CD4-positive, alpha-beta T cell (primary cell): ENCODE data around the gene LPCAT1. TPM values are rescaled to one million over a fixed set of nuclear protein-coding genes. Genes with fewer than 3 reads are reported as not detected.

Experiments used
- ATAC-seq: fragments of 200-7000 bp; cut with Tn5 transposase; one replicate; pipeline ENCODE4 v1.10.0; 2022; ENCODE audit warnings: mild to moderate bottlenecking; ENCODE audit not compliant: poor library complexity
- CTCF ChIA-PET: fragments of 350-600 bp; sonication (Branson Sonifier 250); formaldehyde crosslinking; loops from one replicate; lab custom pipeline; 2021; ENCODE audit warnings: antibody characterized with exemption, inconsistent platforms; lab: Charles Lee
- POLR2A ChIA-PET: fragments of 350-600 bp; sonication (Branson Sonifier 250); formaldehyde crosslinking; loops from one replicate; lab custom pipeline; 2021; ENCODE audit warnings: antibody characterized with exemption, inconsistent platforms; lab: Charles Lee
- DNase-seq, 14 experiments: peaks; one replicate each; pipeline ENCODE4 v3.0.0-alpha.2; 2013 to 2020; ENCODE audit warnings: mixed read lengths in 2 of 14
- H3K27ac ChIP-seq, 2 donors: one replicate each; pipeline versions ENCODE4 v1.5.1 to v1.7.0; 2013; ENCODE audit warnings: low read length in 2 of 2, low read depth in 1 of 2, mild to moderate bottlenecking in 1 of 2
- H3K27me3 ChIP-seq, 2 experiments: 1 replicate in 1 of 2; 2 replicates in 1 of 2; pipeline versions ENCODE4 v1.6.1 to v1.7.0; 2013; ENCODE audit warnings: low read length in 2 of 2, control low read depth in 1 of 2, mild to moderate bottlenecking in 1 of 2, moderate library complexity in 1 of 2; ENCODE audit not compliant: insufficient read depth in 2 of 2, control insufficient read depth in 1 of 2
- H3K36me3 ChIP-seq: one replicate; pipeline ENCODE4 v1.6.1; 2013; ENCODE audit warnings: low read length, control low read depth; ENCODE audit not compliant: insufficient read depth
- H3K4me1 ChIP-seq: one replicate; pipeline ENCODE4 v1.6.1; 2013; ENCODE audit warnings: low read length, control low read depth; ENCODE audit not compliant: insufficient read depth
- H3K4me3 ChIP-seq: one replicate; pipeline ENCODE4 v1.5.1; 2013; ENCODE audit warnings: mild to moderate bottlenecking, low read length, moderate library complexity
- H3K9me3 ChIP-seq, 2 experiments: 1 replicate in 1 of 2; 2 replicates in 1 of 2; pipeline versions ENCODE4 v1.6.1 to v1.7.0; 2013; ENCODE audit warnings: low read length in 2 of 2, mild to moderate bottlenecking in 2 of 2, control low read depth in 1 of 2, moderate library complexity in 1 of 2; ENCODE audit not compliant: control insufficient read depth in 1 of 2, insufficient read depth in 1 of 2
- H3K27ac Mint-ChIP-seq: one replicate; pipeline ENCODE4 v1.8.0; 2020; ENCODE audit warnings: mixed read lengths
- H3K27me3 Mint-ChIP-seq: one replicate; pipeline ENCODE4 v1.8.0; 2021; ENCODE audit warnings: mixed read lengths
- H3K36me3 Mint-ChIP-seq: one replicate; pipeline ENCODE4 v1.8.0; 2021; ENCODE audit warnings: low read depth, mixed read lengths
- H3K4me1 Mint-ChIP-seq: one replicate; pipeline ENCODE4 v1.8.0; 2021; ENCODE audit warnings: low read depth, mixed read lengths
- H3K4me3 Mint-ChIP-seq: one replicate; pipeline ENCODE4 v1.8.0; 2020; ENCODE audit warnings: mild to moderate bottlenecking, mixed read lengths
- H3K9me3 Mint-ChIP-seq: one replicate; pipeline ENCODE4 v1.8.0; 2020; ENCODE audit warnings: mixed read lengths
- CTCF ChIP-seq: fragments of 200-600 bp; IDR thresholded peaks from one replicate; pipeline ENCODE4 v1.8.0; 2022; ENCODE audit warnings: antibody characterized with exemption, mild to moderate bottlenecking
- intact Hi-C, 2 experiments: fragments of 100-400 bp; cut with DNase I in 1 of 2; cut with micrococcal nuclease in 1 of 2; formaldehyde crosslinking; loops; one replicate each; pipeline versions ENCODE4 v1.15.1 to v1.9.0; 2023 to 2025; cut with DNase I, micrococcal nuclease
- total RNA-seq, 174 experiments: library from RNA in 2 of 174; stranded (reverse) in 2 of 174; gene quantifications; one replicate each; pipeline ENCODE4 v1.2.3 and lab custom pipeline; 2021 to 2026

LPCAT1 gene
- total RNA-seq, 2 experiments from 2014 or later, result 20.4 to 21.2 TPM

GRCh38 chr5:1443171-1443570 is 80.6 kb downstream of the LPCAT1 start:
- ATAC-seq (no peak), DNase-seq (peak in 1 of 14 experiments; percentile 5)
- Mint-ChIP-seq H3K4me3 (peak overlapping the region; percentile 25), H3K4me1 (peaks cover 27% of the 10 kb centered on the region), H3K9me3 (peaks cover 6% of the 10 kb centered on the region), H3K27me3 (peaks cover 56% of the 10 kb centered on the region), H3K36me3 (no peaks in the 10 kb centered on the region), H3K27ac (no peak overlapping the region)
- peaks cover 17% of the 10 kb centered on the region for H3K4me1 ChIP-seq
- intact Hi-C loops, result no loop called here
- CTCF ChIA-PET, result no interaction called here
- no peak overlapping the region for H3K4me3 ChIP-seq
- POLR2A ChIA-PET, result no interaction called here
- no peak overlapping the region for H3K27ac ChIP-seq
- peaks cover 41 to 56% of the 10 kb centered on the region in 2 experiments for H3K27me3 ChIP-seq
- H3K9me3 ChIP-seq, result peaks cover 0 to 43% of the 10 kb centered on the region in 2 experiments
- H3K36me3 ChIP-seq, result no peaks in the 10 kb centered on the region
- TF ChIP-seq CTCF, result no peak

GRCh38 chr5:1442222-1443145 is 81.3 kb downstream of the LPCAT1 start:
- no peak for TF ChIP-seq CTCF
- no peak overlapping the region for H3K27ac Mint-ChIP-seq
- ChIA-PET POLR2A (no interaction called here), CTCF (no interaction called here)
- H3K27me3 Mint-ChIP-seq, result peaks cover 49% of the 10 kb centered on the region
- peaks cover 6% of the 10 kb centered on the region for H3K9me3 Mint-ChIP-seq
- H3K36me3 Mint-ChIP-seq, result no peaks in the 10 kb centered on the region
- peaks cover 12% of the 10 kb centered on the region for H3K4me1 ChIP-seq
- no peak overlapping the region for H3K27ac ChIP-seq
- peaks cover 37 to 52% of the 10 kb centered on the region in 2 experiments for H3K27me3 ChIP-seq
- peaks cover 20% of the 10 kb centered on the region for H3K4me1 Mint-ChIP-seq
- ATAC-seq (no peak), DNase-seq (peak in 1 of 14 experiments; percentile 28)
- no peak overlapping the region for H3K4me3 ChIP-seq
- H3K4me3 Mint-ChIP-seq, result no peak overlapping the region
- intact Hi-C loops, result no loop called here
- H3K9me3 ChIP-seq, result peaks cover 0 to 43% of the 10 kb centered on the region in 2 experiments
- no peaks in the 10 kb centered on the region for H3K36me3 ChIP-seq

DNA sequence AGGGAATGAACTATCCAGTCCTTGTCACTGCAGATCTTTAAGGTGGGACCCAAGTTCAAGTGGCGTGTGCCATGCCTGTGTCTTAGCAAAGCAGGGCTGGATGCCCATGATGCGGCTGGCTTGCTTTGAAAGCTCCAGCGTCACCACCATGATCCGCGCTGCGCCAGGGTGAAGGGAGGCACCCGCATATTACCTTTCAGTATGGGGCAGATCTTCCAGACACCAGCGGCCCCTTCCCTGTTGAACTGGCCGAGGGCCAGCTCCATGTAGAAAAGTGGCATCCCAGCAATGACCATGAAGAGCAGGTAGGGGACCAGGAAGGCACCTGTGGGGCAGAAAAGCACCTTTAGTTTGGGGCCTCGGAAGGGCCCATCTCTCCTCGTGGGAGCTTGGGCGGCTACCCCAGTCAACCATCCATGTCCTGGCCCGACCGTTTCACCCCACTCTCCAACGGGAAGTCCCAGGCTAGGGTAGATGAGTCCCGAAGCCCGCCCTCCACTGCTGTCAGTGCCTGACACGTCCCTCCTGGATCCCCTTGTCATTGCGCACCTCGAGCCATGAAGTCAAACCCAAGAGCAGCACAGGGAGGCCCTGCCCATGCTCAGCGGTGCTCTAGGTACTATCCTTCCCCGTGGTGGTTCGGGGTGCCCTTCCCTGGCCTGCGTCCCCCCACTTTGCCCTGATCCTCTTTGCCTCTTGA is 82.4 kb downstream of the LPCAT1 start:
- Mint-ChIP-seq H3K27me3 (peaks cover 44% of the 10 kb centered on the region), H3K9me3 (peaks cover 6% of the 10 kb centered on the region), H3K4me3 (no peak overlapping the region), H3K4me1 (peaks cover 11% of the 10 kb centered on the region), H3K27ac (no peak overlapping the region), H3K36me3 (no peaks in the 10 kb centered on the region)
- Histone ChIP-seq H3K36me3 (no peaks in the 10 kb centered on the region), H3K4me3 (no peak overlapping the region), H3K27ac (no peak overlapping the region), H3K9me3 (peaks cover 0 to 43% of the 10 kb centered on the region in 2 experiments), H3K27me3 (peaks cover 28 to 42% of the 10 kb centered on the region in 2 experiments), H3K4me1 (peaks cover 9% of the 10 kb centered on the region)
- ChIA-PET POLR2A (no interaction called here), CTCF (no interaction called here)
- intact Hi-C loops, result no loop called here
- TF ChIP-seq CTCF, result no peak
- no peak for ATAC-seq
- peak in 1 of 14 experiments; percentile 29 for DNase-seq
